ENCODE results near the gene SRGAP2C.

GRCh38 chr1:121414905-121415304, 230.1 kb downstream of the SRGAP2C start:
- no peak for TF ChIP-seq POLR2AphosphoS5 (IDR thresholded peaks at IDR 0.05)
- no peak for TF ChIP-seq CTCF (IDR thresholded peaks at IDR 0.05)
- no peak for TF ChIP-seq EP300 (IDR thresholded peaks at IDR 0.05)
